Prostate gland (tissue), 2 donors: Measurements from ENCODE around the gene SREBF1. TPM values are rescaled to one million over a fixed set of nuclear protein-coding genes. Genes with fewer than 3 reads are reported as not detected.

Experiments used
- DNase-seq: peaks from one replicate; pipeline ENCODE4 v3.0.0-alpha.2; 2019; ENCODE audit warnings: low spot score
- H3K27ac ChIP-seq, 2 donors: fragments of 200-600 bp; sonication (generic); 2 replicates each; pipeline ENCODE4 v1.5.1; 2017 to 2019
- H3K27me3 ChIP-seq: fragments of 200-600 bp; sonication (generic); replicated peaks from 2 replicates; pipeline ENCODE4 v1.5.1; 2019; ENCODE audit not compliant: insufficient read depth
- H3K36me3 ChIP-seq, 2 donors: fragments of 200-600 bp; sonication (generic); 1 replicate in 1 of 2; 2 replicates in 1 of 2; pipeline versions ENCODE4 v1.5.1 to v1.8.1; 2017 to 2019
- H3K4me1 ChIP-seq: fragments of 200-600 bp; sonication (generic); replicated peaks from 2 replicates; pipeline ENCODE4 v1.5.1; 2019
- H3K4me3 ChIP-seq, 2 donors: fragments of 200-600 bp; sonication (generic); 2 replicates each; pipeline ENCODE4 v1.5.1; 2017 to 2019
- H3K9me3 ChIP-seq: fragments of 200-600 bp; sonication (generic); 2 replicates; pipeline ENCODE4 v1.5.1; 2017
- CTCF ChIP-seq, 4 experiments: fragments of 200-600 bp in 2 of 4; fragments of 450-650 bp in 2 of 4; sonication (generic) in 2 of 4; IDR thresholded peaks; 1 replicate in 3 of 4; 2 replicates in 1 of 4; pipeline ENCODE4 v1.5.1; 2016 to 2019; ENCODE audit warnings: antibody characterized with exemption in 4 of 4, mild to moderate bottlenecking in 2 of 4, moderate library complexity in 2 of 4
- POLR2A ChIP-seq: fragments of 450-650 bp; IDR thresholded peaks from one replicate; pipeline ENCODE4 v1.6.1; 2016; ENCODE audit warnings: antibody characterized with exemption, mild to moderate bottlenecking
- POLR2AphosphoS5 ChIP-seq: sonication (generic); formaldehyde crosslinking; IDR thresholded peaks from one replicate; pipeline ENCODE4 v1.6.1; 2017; ENCODE audit warnings: antibody characterized with exemption
- WGBS: methylation state at CpG from one replicate; pipeline ENCODE4 v1.1.5; 2018; 5-methylcytosine and 5-hydroxymethylcytosine counted together
- intact Hi-C: fragments of 100-400 bp; cut with DNase I; formaldehyde crosslinking; loops from one replicate; pipeline ENCODE4 v1.14.2; 2022
- total RNA-seq, 2 donors: library from RNA; depleted of rRNA; stranded (reverse); fragments of >200 nt; gene quantifications; one replicate each; pipeline ENCODE4 v1.1.0, GENCODE V29; 2016

Gene SREBF1
- total RNA-seq, 2 donors from 2014 or later = 134 to 299 TPM

GRCh38 chr17:17826342-17826713 is 10.5 kb downstream of the SREBF1 start:
- peaks cover 38% of the 10 kb centered on the region for H3K4me1 ChIP-seq
- intact Hi-C loops = no loop called here
- no peak overlapping the region for H3K4me3 ChIP-seq
- 88% methylated on average over 2 of the region's 2 CpGs for WGBS
- TF ChIP-seq POLR2A = no peak
- no peak for TF ChIP-seq CTCF (IDR thresholded peaks at IDR 0.05)
- no peak for TF ChIP-seq POLR2AphosphoS5
- no peaks in the 10 kb centered on the region for H3K36me3 ChIP-seq
- H3K27ac ChIP-seq = peak overlapping the region; percentile 94
- H3K9me3 ChIP-seq = no peaks in the 10 kb centered on the region
- no peak for DNase-seq
- H3K27me3 ChIP-seq = no peaks in the 10 kb centered on the region

GRCh38 chr17:17824783-17825614 is 11.8 kb downstream of the SREBF1 start:
- no peaks in the 10 kb centered on the region for H3K27me3 ChIP-seq
- DNase-seq = no peak
- TF ChIP-seq POLR2AphosphoS5 (peak; percentile 4), CTCF (IDR thresholded peaks at IDR 0.05) (no peak), POLR2A (no peak)
- H3K36me3 ChIP-seq = no peaks in the 10 kb centered on the region
- intact Hi-C loops = no loop called here
- no peaks in the 10 kb centered on the region for H3K9me3 ChIP-seq
- H3K4me1 ChIP-seq = peaks cover 48% of the 10 kb centered on the region
- H3K4me3 ChIP-seq = no peak overlapping the region
- peak overlapping the region; percentile 94 for H3K27ac ChIP-seq
- WGBS = 27% methylated on average over 14 of the region's 14 CpGs

GRCh38 chr17:17824119-17824782 is 12.5 kb downstream of the SREBF1 start:
- intact Hi-C loops = no loop called here
- no peak for DNase-seq
- peak overlapping the region; percentile 94 for H3K27ac ChIP-seq
- H3K9me3 ChIP-seq = no peaks in the 10 kb centered on the region
- H3K4me1 ChIP-seq = peaks cover 54% of the 10 kb centered on the region
- peaks cover 0 to 4% of the 10 kb centered on the region in 2 donors for H3K36me3 ChIP-seq
- TF ChIP-seq POLR2A = no peak
- no peak for TF ChIP-seq POLR2AphosphoS5
- TF ChIP-seq CTCF (IDR thresholded peaks at IDR 0.05) = no peak
- WGBS = 15% methylated on average over 11 of the region's 11 CpGs
- peak overlapping the region; percentile 12 to 53 for H3K4me3 ChIP-seq
- no peaks in the 10 kb centered on the region for H3K27me3 ChIP-seq

- no peaks in the 10 kb centered on the region for H3K9me3 ChIP-seq
- no peaks in the 10 kb centered on the region for H3K27me3 ChIP-seq
- H3K27ac ChIP-seq = peak overlapping the region; percentile 94
- DNase-seq = peak; percentile 85
- H3K36me3 ChIP-seq = peaks cover 0 to 8% of the 10 kb centered on the region in 2 donors
- TF ChIP-seq CTCF (IDR thresholded peaks at IDR 0.05) = no peak
- peak; percentile 45 for TF ChIP-seq POLR2AphosphoS5
- peak; percentile 50 for TF ChIP-seq POLR2A
- intact Hi-C loops = no loop called here
- H3K4me3 ChIP-seq = peak overlapping the region; percentile 42 to 53
- peaks cover 61% of the 10 kb centered on the region for H3K4me1 ChIP-seq
- WGBS = under 1% methylated on average over 44 of the region's 69 CpGs
These were observed 13.2 kb downstream of the SREBF1 start for GRCh38 chr17:17823433-17824118.
